Measurements from ENCODE around the gene KCNAB3. TPM values are rescaled to one million over a fixed set of nuclear protein-coding genes. Genes with fewer than 3 reads are reported as not detected.

Gene KCNAB3
- total RNA-seq, result 2.6 and 3.7 TPM in 2 replicates
- long read RNA-seq, partial matches to known transcripts, result 0 of 1 reads
- long read RNA-seq, other reads (novel, unspliced or antisense), result 1 of 1 reads

GRCh38 chr17:7929158-7930023 is at the start of gene KCNAB3:
TSS of gene KCNAB3 (minus strand) at chr17:7929856. CDS start at chr17:7929435, 421 bp downstream.
- Mint-ChIP-seq H3K27ac (ENCODE audit: unreplicated experiment) (peak within 1 kb of the TSS; percentile 86), H3K36me3 (ENCODE audit: unreplicated experiment) (no peaks in the 10 kb centered on the region), H3K27me3 (ENCODE audit: unreplicated experiment) (no peaks in the 10 kb centered on the region), H3K4me1 (ENCODE audit: unreplicated experiment) (peaks cover 35% of the 10 kb centered on the region), H3K9me3 (ENCODE audit: unreplicated experiment) (no peaks in the 10 kb centered on the region), H3K4me3 (ENCODE audit: unreplicated experiment) (peak within 1 kb of the TSS; percentile 97)
- TF ChIP-seq CTCF (IDR thresholded peaks at IDR 0.05), result no peak
- DNase-seq (ENCODE audit: extremely low spot score, unreplicated experiment), result no peak

GRCh38 chr17:7977805-7978204 is 48.1 kb upstream of the KCNAB3 start:
- Mint-ChIP-seq H3K27me3 (ENCODE audit: unreplicated experiment) (peaks cover 27% of the 10 kb centered on the region), H3K36me3 (ENCODE audit: unreplicated experiment) (no peaks in the 10 kb centered on the region), H3K27ac (ENCODE audit: unreplicated experiment) (no peak overlapping the region), H3K4me1 (ENCODE audit: unreplicated experiment) (no peaks in the 10 kb centered on the region), H3K4me3 (ENCODE audit: unreplicated experiment) (no peak overlapping the region), H3K9me3 (ENCODE audit: unreplicated experiment) (peaks cover 11% of the 10 kb centered on the region)
- TF ChIP-seq CTCF (IDR thresholded peaks at IDR 0.05), result no peak
- DNase-seq (ENCODE audit: extremely low spot score, unreplicated experiment), result no peak

- peaks cover 11% of the 10 kb centered on the region for H3K9me3 Mint-ChIP-seq (ENCODE audit: unreplicated experiment)
- no peak overlapping the region for H3K27ac Mint-ChIP-seq (ENCODE audit: unreplicated experiment)
- no peak overlapping the region for H3K4me3 Mint-ChIP-seq (ENCODE audit: unreplicated experiment)
- no peak for DNase-seq (ENCODE audit: extremely low spot score, unreplicated experiment)
- H3K27me3 Mint-ChIP-seq (ENCODE audit: unreplicated experiment), result peaks cover 27% of the 10 kb centered on the region
- no peak for TF ChIP-seq CTCF (IDR thresholded peaks at IDR 0.05)
- H3K4me1 Mint-ChIP-seq (ENCODE audit: unreplicated experiment), result no peaks in the 10 kb centered on the region
- no peaks in the 10 kb centered on the region for H3K36me3 Mint-ChIP-seq (ENCODE audit: unreplicated experiment)
Observed at GRCh38 chr17:7977039-7977438, 47.4 kb upstream of the KCNAB3 start.

GRCh38 chr17:7974638-7975131 is 45.0 kb upstream of the KCNAB3 start:
- no peak for TF ChIP-seq CTCF (IDR thresholded peaks at IDR 0.05)
- Mint-ChIP-seq H3K4me1 (ENCODE audit: unreplicated experiment) (no peaks in the 10 kb centered on the region), H3K27ac (ENCODE audit: unreplicated experiment) (no peak overlapping the region), H3K4me3 (ENCODE audit: unreplicated experiment) (no peak overlapping the region), H3K9me3 (ENCODE audit: unreplicated experiment) (peaks cover 11% of the 10 kb centered on the region), H3K36me3 (ENCODE audit: unreplicated experiment) (no peaks in the 10 kb centered on the region), H3K27me3 (ENCODE audit: unreplicated experiment) (peaks cover 33% of the 10 kb centered on the region)
- no peak for DNase-seq (ENCODE audit: extremely low spot score, unreplicated experiment)

- Mint-ChIP-seq H3K4me3 (ENCODE audit: unreplicated experiment) (no peak overlapping the region), H3K4me1 (ENCODE audit: unreplicated experiment) (no peaks in the 10 kb centered on the region), H3K9me3 (ENCODE audit: unreplicated experiment) (peaks cover 11% of the 10 kb centered on the region), H3K36me3 (ENCODE audit: unreplicated experiment) (no peaks in the 10 kb centered on the region), H3K27me3 (ENCODE audit: unreplicated experiment) (peaks cover 31% of the 10 kb centered on the region), H3K27ac (ENCODE audit: unreplicated experiment) (no peak overlapping the region)
- peak; percentile 44 for TF ChIP-seq CTCF (IDR thresholded peaks at IDR 0.05)
- DNase-seq (ENCODE audit: extremely low spot score, unreplicated experiment), result no peak
Observed at GRCh38 chr17:7972131-7972785, 42.6 kb upstream of the KCNAB3 start.
